HG02571 (cell line): Measurements from ENCODE around the gene DLL1.
A peak's percentile ranks its signal among the peaks of the same experiment; 100 is the strongest.
"Not testable (repeated sequence)": the region's sequence is repeated elsewhere in the genome, so short reads cannot be mapped to it uniquely, and the experiment has no call there.

Experiments
- ATAC-seq: cut with Tn5 transposase; IDR thresholded peaks from one replicate; pipeline ENCODE4 v1.9.1; 2021; ENCODE audit warnings: mild to moderate bottlenecking, moderate library complexity; ENCODE audit not compliant: unreplicated experiment

DLL1 gene, protein sequence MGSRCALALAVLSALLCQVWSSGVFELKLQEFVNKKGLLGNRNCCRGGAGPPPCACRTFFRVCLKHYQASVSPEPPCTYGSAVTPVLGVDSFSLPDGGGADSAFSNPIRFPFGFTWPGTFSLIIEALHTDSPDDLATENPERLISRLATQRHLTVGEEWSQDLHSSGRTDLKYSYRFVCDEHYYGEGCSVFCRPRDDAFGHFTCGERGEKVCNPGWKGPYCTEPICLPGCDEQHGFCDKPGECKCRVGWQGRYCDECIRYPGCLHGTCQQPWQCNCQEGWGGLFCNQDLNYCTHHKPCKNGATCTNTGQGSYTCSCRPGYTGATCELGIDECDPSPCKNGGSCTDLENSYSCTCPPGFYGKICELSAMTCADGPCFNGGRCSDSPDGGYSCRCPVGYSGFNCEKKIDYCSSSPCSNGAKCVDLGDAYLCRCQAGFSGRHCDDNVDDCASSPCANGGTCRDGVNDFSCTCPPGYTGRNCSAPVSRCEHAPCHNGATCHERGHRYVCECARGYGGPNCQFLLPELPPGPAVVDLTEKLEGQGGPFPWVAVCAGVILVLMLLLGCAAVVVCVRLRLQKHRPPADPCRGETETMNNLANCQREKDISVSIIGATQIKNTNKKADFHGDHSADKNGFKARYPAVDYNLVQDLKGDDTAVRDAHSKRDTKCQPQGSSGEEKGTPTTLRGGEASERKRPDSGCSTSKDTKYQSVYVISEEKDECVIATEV

GRCh38 chr6:170290296-170291128, at the start of gene DLL1:
Gene DLL1, minus strand, starts transcription at chr6:170291078. Its CDS starts 939 bp downstream, at chr6:170290139.
- ATAC-seq, result no peak

DNA sequence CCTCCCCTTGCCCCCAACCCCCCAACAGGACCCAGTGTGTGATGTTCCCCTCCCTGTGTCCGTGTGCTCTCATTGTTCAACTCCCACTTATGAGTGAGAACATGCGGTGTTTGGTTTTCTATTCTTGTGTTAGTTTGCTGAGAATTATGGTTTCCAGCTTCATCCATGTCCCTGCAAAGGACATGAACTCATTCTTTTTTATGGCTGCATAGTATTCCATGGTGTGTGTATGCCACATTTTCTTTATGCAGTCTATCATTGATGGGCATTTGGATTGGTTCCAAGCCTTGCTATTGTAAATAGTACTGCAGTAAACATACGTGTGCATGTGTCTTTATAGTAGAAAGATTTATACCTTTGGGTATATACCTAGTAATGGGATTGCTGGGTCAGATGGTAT, 44.3 kb upstream of the DLL1 start:
- ATAC-seq, result not testable (repeated sequence)

DNA sequence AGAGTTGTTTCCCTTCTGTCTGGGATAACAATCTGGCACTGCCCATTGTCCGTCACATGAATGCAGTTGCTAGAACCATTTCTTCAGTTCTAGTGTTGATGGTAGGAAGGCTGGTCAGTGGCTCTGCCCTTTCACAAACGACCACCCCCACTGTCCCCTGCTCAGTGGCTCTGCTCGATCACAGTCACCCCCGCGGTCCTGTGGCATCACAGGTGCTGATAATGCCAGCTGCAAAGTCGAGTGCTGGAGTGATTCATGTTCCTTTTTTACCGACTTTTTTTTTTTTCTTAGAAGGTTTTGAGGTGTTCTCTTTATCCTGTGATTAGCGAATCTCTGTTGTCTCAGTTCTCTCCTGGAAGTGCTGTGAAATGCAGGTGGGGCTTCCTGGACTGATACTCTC, 38.4 kb upstream of the DLL1 start:
- ATAC-seq, result no peak

- no peak for ATAC-seq
These were observed 26.8 kb upstream of the DLL1 start for GRCh38 chr6:170317718-170318117.

GRCh38 chr6:170317076-170317475, 26.2 kb upstream of the DLL1 start:
- ATAC-seq, result no peak

GRCh38 chr6:170316071-170316470, 25.2 kb upstream of the DLL1 start:
- ATAC-seq, result no peak

DNA sequence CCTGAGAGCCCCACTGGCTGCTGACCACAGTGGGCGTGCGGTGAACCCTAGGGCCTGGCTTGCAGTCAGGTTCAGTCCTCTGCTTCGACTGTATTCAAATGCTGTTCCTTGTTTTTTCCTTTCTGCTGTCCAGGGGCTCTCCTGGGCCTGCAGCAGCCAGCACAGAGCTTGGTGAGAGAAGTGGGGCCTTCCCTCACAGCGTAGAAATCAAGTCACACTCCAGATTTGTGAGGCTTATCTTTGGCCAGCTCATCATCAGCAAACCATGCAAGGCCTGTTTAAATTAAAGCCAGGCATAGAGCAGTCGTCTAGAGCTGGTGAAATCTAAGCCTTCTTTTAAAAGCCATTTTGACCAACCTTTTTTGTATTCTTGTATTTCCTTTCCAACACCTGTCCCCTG, 24.1 kb upstream of the DLL1 start:
- no peak for ATAC-seq

GRCh38 chr6:170313716-170314295, 22.9 kb upstream of the DLL1 start:
- ATAC-seq, result no peak

DNA sequence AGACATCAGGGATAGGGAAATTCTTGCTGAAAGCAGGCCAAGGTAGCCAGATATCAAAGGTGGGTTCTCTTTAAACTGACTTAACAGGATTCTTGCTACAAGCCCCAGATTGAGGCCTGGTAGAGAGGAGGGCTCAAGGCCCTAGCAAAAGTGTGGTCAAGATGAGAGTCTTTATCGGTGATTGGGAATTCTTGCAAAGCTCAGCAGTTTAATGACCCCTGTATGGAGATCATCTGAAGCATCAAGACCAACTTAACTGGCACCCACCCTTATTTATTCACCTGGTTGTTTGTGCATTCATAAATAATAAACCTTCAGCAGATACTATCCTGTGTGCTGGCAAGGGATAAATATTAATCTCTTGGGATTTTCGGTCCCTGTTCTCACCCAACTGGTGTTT, 22.0 kb upstream of the DLL1 start:
- ATAC-seq, result no peak

DNA sequence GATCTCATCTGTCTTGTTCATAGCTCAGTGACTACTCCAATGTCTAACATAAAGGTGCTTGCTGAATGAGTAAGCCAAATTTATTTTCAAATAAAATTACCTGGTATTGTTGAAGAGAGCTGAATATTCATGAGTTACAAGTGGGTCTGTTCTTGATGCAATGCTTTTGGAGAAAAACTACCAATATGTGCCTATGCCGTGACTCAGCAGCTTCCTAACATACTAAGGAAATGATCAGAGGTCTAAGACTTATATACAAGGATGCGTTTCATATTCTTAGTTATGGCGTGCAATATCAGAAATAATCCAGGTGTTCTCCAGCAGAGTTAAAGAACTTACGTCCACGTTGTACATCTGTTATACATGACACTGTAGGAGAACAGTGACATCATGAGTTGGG, 20.8 kb upstream of the DLL1 start:
- ATAC-seq, result no peak

DNA sequence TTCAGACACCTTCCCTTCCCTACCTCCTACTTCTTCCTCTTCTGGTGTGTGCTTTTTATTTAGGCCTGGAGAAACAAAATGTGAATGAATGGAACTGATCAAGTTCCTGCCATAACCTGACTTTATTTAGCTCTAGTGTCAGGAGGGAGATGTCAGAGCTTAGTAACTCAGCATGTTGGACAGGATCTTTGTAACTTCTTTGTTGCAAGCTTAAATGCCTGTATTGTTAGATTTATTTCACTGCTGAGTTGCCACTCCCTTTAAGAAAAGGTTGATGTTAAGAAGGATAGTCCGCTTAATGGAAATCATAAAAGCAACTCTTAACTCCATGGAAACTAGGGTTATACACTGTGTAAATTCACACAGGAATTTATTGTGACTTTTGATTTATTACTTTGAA, 17.9 kb upstream of the DLL1 start:
- ATAC-seq, result no peak

GRCh38 chr6:170307080-170307545, 16.2 kb upstream of the DLL1 start:
- no peak for ATAC-seq

- ATAC-seq, result peak; percentile 99
These were observed 15.6 kb upstream of the DLL1 start, which contains the start of gene FAM120B for GRCh38 chr6:170306324-170307079. Gene FAM120B, plus strand, starts transcription at chr6:170306758. Its CDS starts 10,633 bp downstream, at chr6:170317391.

- no peak for ATAC-seq
These were observed 15.0 kb upstream of the DLL1 start for GRCh38 chr6:170305805-170306323.

DNA sequence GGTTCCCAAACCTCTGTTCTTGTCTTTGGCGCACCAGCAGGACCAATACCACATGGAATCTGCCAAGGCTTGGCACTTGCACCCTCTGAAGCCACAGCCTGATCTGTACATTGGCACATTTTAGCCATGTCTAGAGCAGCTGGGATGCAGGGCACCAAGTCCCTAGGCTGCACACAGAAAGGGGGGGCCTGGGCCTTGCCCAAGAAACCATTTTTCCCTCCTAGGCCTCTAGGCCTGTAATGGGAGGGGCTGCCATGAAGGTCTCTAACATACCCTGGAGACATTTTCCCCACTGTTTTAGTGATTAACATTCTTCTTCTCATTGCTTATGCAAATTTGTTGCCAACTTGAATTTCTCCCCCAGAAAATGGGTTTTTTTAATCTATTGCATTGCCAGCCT, 10.3 kb upstream of the DLL1 start:
- ATAC-seq, result no peak

DNA sequence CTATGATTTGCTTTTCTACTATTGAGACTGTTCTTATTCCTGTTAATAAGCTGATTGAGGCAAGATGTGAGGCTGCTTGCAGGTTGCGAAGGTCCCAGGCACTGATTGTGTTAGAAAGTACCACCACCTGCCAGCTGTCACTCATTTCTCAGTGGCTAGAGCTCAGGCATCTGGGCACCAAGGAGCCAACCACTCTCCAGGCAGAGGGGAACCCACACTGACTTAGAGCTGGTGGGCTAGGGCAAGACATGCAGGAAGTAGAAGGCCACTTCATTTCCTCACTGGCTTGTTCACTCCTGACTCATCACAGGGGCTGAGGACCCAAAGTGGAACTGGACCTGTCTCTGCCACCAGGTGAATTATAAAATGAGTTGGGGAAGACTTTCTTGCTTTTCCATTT, 7.8 kb upstream of the DLL1 start:
- no peak for ATAC-seq

DNA sequence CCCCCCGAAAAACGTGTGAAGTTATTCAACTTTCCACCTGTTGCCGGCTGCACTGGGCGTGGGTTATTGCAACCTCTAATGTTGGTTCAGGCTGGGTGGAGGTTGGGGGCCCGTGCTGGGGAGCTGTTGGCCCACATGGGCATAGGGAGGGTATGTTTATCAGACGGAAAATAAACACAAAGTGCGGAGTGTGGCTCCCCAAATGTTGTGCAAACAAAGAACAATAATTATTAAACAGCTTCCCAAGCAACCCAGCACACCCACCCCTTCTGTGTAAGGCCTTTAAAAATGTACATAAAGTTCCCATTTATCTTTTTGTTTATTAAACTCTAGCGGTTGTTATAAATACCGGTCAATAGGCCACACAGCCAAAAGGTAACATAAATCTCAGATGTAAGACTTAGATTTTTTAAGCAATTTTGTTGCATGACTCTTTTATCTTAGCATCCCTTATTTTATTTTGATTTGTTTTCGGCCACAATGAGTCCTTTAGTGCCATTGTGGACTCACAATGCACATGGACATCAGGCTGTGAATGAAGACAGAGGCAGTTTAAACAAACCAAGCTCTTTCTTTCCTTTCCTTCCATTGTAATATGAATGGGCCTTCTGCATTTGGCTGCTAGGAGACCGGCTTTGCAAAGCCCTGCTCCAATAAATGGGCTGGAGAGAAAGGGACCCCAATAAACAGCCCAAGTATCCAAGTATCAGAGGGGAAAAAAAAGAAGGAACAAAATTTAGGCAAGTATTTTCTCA, 6.9 kb upstream of the DLL1 start:
- no peak for ATAC-seq

GRCh38 chr6:170296746-170297575, 6.1 kb upstream of the DLL1 start:
- ATAC-seq, result no peak
